ENCODE results near the gene PPARG. TPM values are rescaled to one million over a fixed set of nuclear protein-coding genes. Genes with fewer than 3 reads are reported as not detected.
"Not testable (repeated sequence)": the region's sequence is repeated elsewhere in the genome, so short reads cannot be mapped to it uniquely, and the experiment has no call there.

The PPARG gene
- total RNA-seq, 4 donors from 2014 or later = 20.0 to 64.2 (median 29.6) TPM

DNA sequence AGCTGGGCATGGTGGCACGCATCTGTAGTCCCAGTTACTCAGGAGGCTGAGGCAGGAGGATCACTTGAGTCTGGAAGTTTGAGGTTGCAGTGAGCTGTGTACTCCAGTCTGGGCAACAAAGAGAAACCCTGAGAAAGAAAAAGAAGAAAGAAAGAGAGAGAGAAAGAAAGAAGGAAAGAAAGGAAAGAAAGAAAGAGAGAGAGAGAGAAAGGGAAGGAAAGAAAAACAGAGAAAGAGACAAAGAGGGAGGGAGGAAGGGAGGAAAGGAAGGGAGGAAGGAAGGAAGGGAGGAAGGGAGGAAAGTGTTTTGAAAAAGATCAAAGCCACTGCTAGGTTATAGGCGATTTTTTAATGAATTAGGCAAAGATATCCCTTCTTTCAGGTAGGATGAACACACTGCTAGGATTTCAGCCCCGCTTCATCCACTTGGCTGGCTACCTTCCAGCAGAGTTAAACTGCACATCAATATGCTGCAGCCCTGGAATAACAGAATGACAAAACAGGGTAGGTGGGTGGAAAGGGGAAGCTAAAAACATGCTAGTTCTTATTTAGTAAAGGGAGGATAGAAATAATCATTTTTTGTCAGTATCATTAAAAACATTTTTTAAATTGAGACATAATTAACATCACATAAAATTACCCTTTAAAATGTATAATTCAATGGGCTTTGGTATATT, 12.8 kb upstream of the PPARG start:
- Histone ChIP-seq H3K4me3 (no peak overlapping the region), H3K9me3 (no peaks in the 10 kb centered on the region), H3K36me3 (no peaks in the 10 kb centered on the region), H3K4me1 (no peaks in the 10 kb centered on the region), H3K27ac (no peak overlapping the region), H3K27me3 (no peaks in the 10 kb centered on the region)
- DNase-seq (ENCODE audit: low spot score in 2 of 2) = no peak
- WGBS, 2 donors = 70 to 78% methylated on average over 3 of the region's 3 CpGs
- TF ChIP-seq CTCF (IDR thresholded peaks at IDR 0.05) (no peak), POLR2A (IDR thresholded peaks at IDR 0.05) (no peak), EP300 (IDR thresholded peaks at IDR 0.05) (no peak)

GRCh38 chr3:12276827-12277226, 12.0 kb upstream of the PPARG start:
- H3K4me3 ChIP-seq; DNase-seq (ENCODE audit: low spot score in 2 of 2); H3K27me3 ChIP-seq; H3K36me3 ChIP-seq; H3K4me1 ChIP-seq; H3K27ac ChIP-seq; H3K9me3 ChIP-seq: not testable (repeated sequence)
- WGBS, 2 donors = 84 to 88% methylated on average over 5 of the region's 5 CpGs

DNA sequence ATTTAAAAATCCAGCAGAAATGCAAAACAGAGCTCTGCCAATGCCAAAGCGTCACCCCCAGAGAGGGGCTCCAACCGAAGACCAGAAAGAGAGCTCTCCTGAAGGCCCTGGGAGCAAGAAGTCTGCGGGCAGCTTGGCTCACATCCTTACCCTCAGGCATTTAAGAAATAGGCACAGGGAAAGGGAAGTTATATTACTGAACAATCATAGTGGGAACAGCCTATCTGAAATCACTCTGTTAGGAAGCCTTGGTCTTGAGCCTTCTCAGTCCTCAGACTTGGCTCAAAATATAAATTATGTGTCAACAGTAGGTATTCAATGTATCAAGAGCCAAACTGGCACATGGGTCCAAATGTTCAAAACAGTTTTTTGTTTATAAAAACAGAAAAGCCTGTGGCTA, 10.3 kb upstream of the PPARG start:
- Histone ChIP-seq H3K27me3 (no peaks in the 10 kb centered on the region), H3K9me3 (no peaks in the 10 kb centered on the region), H3K27ac (no peak overlapping the region), H3K4me1 (no peaks in the 10 kb centered on the region), H3K4me3 (no peak overlapping the region), H3K36me3 (no peaks in the 10 kb centered on the region)
- DNase-seq (ENCODE audit: low spot score in 2 of 2) = no peak
- no peak for TF ChIP-seq CTCF (IDR thresholded peaks at IDR 0.05)
- no peak for TF ChIP-seq POLR2A (IDR thresholded peaks at IDR 0.05)
- TF ChIP-seq EP300 (IDR thresholded peaks at IDR 0.05) = no peak
- WGBS, 2 donors = 77 to 84% methylated on average over 3 of the region's 3 CpGs

- 87 to 93% methylated on average over 10 of the region's 10 CpGs for WGBS, 2 donors
- TF ChIP-seq EP300 (IDR thresholded peaks at IDR 0.05) (no peak), CTCF (IDR thresholded peaks at IDR 0.05) (no peak), POLR2A (IDR thresholded peaks at IDR 0.05) (no peak)
These were observed 9.1 kb upstream of the PPARG start for GRCh38 chr3:12279591-12280326.

GRCh38 chr3:12280357-12280806, 8.5 kb upstream of the PPARG start:
- no peak for DNase-seq (ENCODE audit: low spot score in 2 of 2)
- Histone ChIP-seq H3K27ac (no peak overlapping the region), H3K27me3 (no peaks in the 10 kb centered on the region), H3K36me3 (no peaks in the 10 kb centered on the region), H3K4me3 (no peak overlapping the region), H3K9me3 (peaks cover 0 to 4% (median 0%) of the 10 kb centered on the region in 4 donors), H3K4me1 (no peaks in the 10 kb centered on the region)
- TF ChIP-seq CTCF (IDR thresholded peaks at IDR 0.05) = no peak
- no peak for TF ChIP-seq EP300 (IDR thresholded peaks at IDR 0.05)
- TF ChIP-seq POLR2A (IDR thresholded peaks at IDR 0.05) = no peak
- WGBS, 2 donors = 55 to 67% methylated on average over 9 of the region's 9 CpGs

More at GRCh38 chr3:12279591-12280326, 9.1 kb upstream of the PPARG start:
- Histone ChIP-seq H3K4me3 (no peak overlapping the region), H3K4me1 (no peaks in the 10 kb centered on the region), H3K9me3 (no peaks in the 10 kb centered on the region), H3K27me3 (no peaks in the 10 kb centered on the region), H3K27ac (no peak overlapping the region), H3K36me3 (no peaks in the 10 kb centered on the region)
- no peak for DNase-seq (ENCODE audit: low spot score in 2 of 2)
